Right lobe of liver (tissue), 4 donors: ENCODE measurements around the gene ATF7.

Experiments used
- CTCF ChIP-seq, 4 donors: fragments of 200-600 bp in 3 of 4; fragments of 450-650 bp in 1 of 4; IDR thresholded peaks; one replicate each; pipeline versions ENCODE4 v1.5.1 to v1.8.0; 2016 to 2022; ENCODE audit warnings: antibody characterized with exemption in 4 of 4, mild to moderate bottlenecking in 2 of 4
- POLR2A ChIP-seq: fragments of 450-650 bp; IDR thresholded peaks from one replicate; pipeline ENCODE4 v1.6.1; 2017; ENCODE audit warnings: antibody characterized with exemption, mild to moderate bottlenecking
- donor health status: DM: no; HTN: no; CAD: no.
- donor health status: DM: no; HTN: no; CAD: no.
- donor health status: DM: no; HTN: yes; CAD: no.

GRCh38 chr12:53603196-53603595 is 23.0 kb downstream of the ATF7 start:
- TF ChIP-seq POLR2A (no peak), CTCF (IDR thresholded peaks at IDR 0.05) (no peak)
